ENCODE results near the gene CHCHD6. TPM values are rescaled to one million over a fixed set of nuclear protein-coding genes. Genes with fewer than 3 reads are reported as not detected.

The CHCHD6 gene
- total and polyA plus RNA-seq, 4 donors: 2.0 to 5.1 (median 3.9) TPM

DNA sequence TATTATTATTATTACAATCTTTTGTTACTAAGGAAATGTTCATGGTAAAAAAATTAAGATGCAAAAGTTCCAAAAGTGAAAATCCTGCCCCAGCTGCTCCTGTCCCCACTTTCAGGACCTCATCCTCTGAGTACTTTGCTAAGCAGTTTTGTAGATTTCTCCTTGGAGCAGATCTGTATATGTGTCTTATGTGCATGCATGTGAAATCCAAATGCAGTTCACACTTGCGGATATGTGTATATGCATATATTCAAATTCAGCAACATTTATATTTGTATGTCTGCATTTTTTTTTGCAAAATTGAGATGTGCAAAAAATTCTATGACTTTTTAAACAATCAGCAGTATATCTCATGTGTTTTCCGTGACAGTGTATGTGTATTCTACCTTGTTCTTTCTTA, 19.2 kb downstream of the CHCHD6 start:
- DNase-seq (ENCODE audit: low spot score): no peak
- Histone ChIP-seq H3K9ac (ENCODE audit: low read depth in 1 of 2, low read length in 2 of 2) (no peak overlapping the region), H3K4me3 (ENCODE audit: low read depth in 1 of 3, low read length in 3 of 3) (no peak overlapping the region), H3K36me3 (ENCODE audit: control insufficient read depth in 4 of 4, insufficient read depth in 3 of 4, low read depth in 1 of 4, low read length in 3 of 4) (peaks cover 0 to 3% (median 0%) of the 10 kb centered on the region in 4 donors), H3K9me3 (ENCODE audit: control insufficient read depth in 4 of 4, low read length in 3 of 4) (peaks cover 0 to 4% (median 0%) of the 10 kb centered on the region in 4 donors), H3K4me1 (ENCODE audit: control insufficient read depth in 4 of 4, insufficient read depth in 4 of 4, low read length in 3 of 4) (no peaks in the 10 kb centered on the region), H3K27me3 (ENCODE audit: control insufficient read depth in 4 of 4, insufficient read depth in 4 of 4, low read length in 3 of 4) (no peaks in the 10 kb centered on the region), H3K27ac (ENCODE audit: low read depth in 1 of 2, low read length in 2 of 2) (no peak overlapping the region)
- TF ChIP-seq, protein P1, sequence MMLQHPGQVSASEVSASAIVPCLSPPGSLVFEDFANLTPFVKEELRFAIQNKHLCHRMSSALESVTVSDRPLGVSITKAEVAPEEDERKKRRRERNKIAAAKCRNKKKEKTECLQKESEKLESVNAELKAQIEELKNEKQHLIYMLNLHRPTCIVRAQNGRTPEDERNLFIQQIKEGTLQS (IDR thresholded peaks at IDR 0.05): no peak
- TF ChIP-seq EGR1 (IDR thresholded peaks at IDR 0.05; ENCODE audit: low read depth in 2 of 2) (no peak), HNF4G (IDR thresholded peaks at IDR 0.05) (no peak), HNF4A (conservative IDR thresholded peaks at IDR 0.05) (no peak), FOXA1 (IDR thresholded peaks at IDR 0.05) (no peak), SP1 (IDR thresholded peaks at IDR 0.05) (no peak), FOXA2 (IDR thresholded peaks at IDR 0.05) (no peak), TAF1 (conservative IDR thresholded peaks at IDR 0.05) (no peak), GABPA (IDR thresholded peaks at IDR 0.05 in 1 of 2, conservative IDR thresholded peaks at IDR 0.05 in 1 of 2) (no peak), RXRA (IDR thresholded peaks at IDR 0.05) (no peak), JUND (IDR thresholded peaks at IDR 0.05) (no peak), RAD21 (IDR thresholded peaks at IDR 0.05) (no peak), NR2F2 (IDR thresholded peaks at IDR 0.05) (no peak)
- TF ChIP-seq, protein P2, sequence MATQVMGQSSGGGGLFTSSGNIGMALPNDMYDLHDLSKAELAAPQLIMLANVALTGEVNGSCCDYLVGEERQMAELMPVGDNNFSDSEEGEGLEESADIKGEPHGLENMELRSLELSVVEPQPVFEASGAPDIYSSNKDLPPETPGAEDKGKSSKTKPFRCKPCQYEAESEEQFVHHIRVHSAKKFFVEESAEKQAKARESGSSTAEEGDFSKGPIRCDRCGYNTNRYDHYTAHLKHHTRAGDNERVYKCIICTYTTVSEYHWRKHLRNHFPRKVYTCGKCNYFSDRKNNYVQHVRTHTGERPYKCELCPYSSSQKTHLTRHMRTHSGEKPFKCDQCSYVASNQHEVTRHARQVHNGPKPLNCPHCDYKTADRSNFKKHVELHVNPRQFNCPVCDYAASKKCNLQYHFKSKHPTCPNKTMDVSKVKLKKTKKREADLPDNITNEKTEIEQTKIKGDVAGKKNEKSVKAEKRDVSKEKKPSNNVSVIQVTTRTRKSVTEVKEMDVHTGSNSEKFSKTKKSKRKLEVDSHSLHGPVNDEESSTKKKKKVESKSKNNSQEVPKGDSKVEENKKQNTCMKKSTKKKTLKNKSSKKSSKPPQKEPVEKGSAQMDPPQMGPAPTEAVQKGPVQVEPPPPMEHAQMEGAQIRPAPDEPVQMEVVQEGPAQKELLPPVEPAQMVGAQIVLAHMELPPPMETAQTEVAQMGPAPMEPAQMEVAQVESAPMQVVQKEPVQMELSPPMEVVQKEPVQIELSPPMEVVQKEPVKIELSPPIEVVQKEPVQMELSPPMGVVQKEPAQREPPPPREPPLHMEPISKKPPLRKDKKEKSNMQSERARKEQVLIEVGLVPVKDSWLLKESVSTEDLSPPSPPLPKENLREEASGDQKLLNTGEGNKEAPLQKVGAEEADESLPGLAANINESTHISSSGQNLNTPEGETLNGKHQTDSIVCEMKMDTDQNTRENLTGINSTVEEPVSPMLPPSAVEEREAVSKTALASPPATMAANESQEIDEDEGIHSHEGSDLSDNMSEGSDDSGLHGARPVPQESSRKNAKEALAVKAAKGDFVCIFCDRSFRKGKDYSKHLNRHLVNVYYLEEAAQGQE (IDR thresholded peaks at IDR 0.05): no peak
- TF ChIP-seq, protein P3, sequence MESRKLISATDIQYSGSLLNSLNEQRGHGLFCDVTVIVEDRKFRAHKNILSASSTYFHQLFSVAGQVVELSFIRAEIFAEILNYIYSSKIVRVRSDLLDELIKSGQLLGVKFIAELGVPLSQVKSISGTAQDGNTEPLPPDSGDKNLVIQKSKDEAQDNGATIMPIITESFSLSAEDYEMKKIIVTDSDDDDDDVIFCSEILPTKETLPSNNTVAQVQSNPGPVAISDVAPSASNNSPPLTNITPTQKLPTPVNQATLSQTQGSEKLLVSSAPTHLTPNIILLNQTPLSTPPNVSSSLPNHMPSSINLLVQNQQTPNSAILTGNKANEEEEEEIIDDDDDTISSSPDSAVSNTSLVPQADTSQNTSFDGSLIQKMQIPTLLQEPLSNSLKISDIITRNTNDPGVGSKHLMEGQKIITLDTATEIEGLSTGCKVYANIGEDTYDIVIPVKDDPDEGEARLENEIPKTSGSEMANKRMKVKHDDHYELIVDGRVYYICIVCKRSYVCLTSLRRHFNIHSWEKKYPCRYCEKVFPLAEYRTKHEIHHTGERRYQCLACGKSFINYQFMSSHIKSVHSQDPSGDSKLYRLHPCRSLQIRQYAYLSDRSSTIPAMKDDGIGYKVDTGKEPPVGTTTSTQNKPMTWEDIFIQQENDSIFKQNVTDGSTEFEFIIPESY (IDR thresholded peaks at IDR 0.05): no peak
- TF ChIP-seq, protein P4, sequence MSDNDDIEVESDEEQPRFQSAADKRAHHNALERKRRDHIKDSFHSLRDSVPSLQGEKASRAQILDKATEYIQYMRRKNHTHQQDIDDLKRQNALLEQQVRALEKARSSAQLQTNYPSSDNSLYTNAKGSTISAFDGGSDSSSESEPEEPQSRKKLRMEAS (IDR thresholded peaks at IDR 0.05): no peak
- TF ChIP-seq, protein P5, sequence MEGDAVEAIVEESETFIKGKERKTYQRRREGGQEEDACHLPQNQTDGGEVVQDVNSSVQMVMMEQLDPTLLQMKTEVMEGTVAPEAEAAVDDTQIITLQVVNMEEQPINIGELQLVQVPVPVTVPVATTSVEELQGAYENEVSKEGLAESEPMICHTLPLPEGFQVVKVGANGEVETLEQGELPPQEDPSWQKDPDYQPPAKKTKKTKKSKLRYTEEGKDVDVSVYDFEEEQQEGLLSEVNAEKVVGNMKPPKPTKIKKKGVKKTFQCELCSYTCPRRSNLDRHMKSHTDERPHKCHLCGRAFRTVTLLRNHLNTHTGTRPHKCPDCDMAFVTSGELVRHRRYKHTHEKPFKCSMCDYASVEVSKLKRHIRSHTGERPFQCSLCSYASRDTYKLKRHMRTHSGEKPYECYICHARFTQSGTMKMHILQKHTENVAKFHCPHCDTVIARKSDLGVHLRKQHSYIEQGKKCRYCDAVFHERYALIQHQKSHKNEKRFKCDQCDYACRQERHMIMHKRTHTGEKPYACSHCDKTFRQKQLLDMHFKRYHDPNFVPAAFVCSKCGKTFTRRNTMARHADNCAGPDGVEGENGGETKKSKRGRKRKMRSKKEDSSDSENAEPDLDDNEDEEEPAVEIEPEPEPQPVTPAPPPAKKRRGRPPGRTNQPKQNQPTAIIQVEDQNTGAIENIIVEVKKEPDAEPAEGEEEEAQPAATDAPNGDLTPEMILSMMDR (IDR thresholded peaks at IDR 0.05; ENCODE audit: low read depth, low read length, missing input control): no peak
- 98% methylated on average over 2 of the region's 2 CpGs for WGBS

All from liver (tissue), 9 donors.